Measurements from ENCODE around the gene ANAPC1.

Gene ANAPC1

GRCh38 chr2:111897924-111898702, 14.1 kb upstream of the ANAPC1 start, which contains the start of gene MERTK:
Gene MERTK (plus strand): TSS chr2:111898607. CDS start chr2:111898736, 129 bp downstream.
- peak within 1 kb of the TSS; percentile 52 for H3K4me3 ChIP-seq (ENCODE audit: insufficient read depth, low read length, poor library complexity, severe bottlenecking)
- no peaks in the 10 kb centered on the region for H3K36me3 ChIP-seq (ENCODE audit: low read length)
- H3K9ac ChIP-seq (ENCODE audit: low read length): peak within 1 kb of the TSS; percentile 41; the same call in 1 of the 2 replicates
- no peak for TF ChIP-seq EZH2phosphoT487 (conservative IDR thresholded peaks at IDR 0.05; ENCODE audit: low read length)
- TF ChIP-seq, protein P1, sequence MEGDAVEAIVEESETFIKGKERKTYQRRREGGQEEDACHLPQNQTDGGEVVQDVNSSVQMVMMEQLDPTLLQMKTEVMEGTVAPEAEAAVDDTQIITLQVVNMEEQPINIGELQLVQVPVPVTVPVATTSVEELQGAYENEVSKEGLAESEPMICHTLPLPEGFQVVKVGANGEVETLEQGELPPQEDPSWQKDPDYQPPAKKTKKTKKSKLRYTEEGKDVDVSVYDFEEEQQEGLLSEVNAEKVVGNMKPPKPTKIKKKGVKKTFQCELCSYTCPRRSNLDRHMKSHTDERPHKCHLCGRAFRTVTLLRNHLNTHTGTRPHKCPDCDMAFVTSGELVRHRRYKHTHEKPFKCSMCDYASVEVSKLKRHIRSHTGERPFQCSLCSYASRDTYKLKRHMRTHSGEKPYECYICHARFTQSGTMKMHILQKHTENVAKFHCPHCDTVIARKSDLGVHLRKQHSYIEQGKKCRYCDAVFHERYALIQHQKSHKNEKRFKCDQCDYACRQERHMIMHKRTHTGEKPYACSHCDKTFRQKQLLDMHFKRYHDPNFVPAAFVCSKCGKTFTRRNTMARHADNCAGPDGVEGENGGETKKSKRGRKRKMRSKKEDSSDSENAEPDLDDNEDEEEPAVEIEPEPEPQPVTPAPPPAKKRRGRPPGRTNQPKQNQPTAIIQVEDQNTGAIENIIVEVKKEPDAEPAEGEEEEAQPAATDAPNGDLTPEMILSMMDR (IDR thresholded peaks at IDR 0.05; ENCODE audit: insufficient read depth, low read length, poor library complexity, severe bottlenecking): peak; percentile 22
- no peak within 1 kb of the TSS for H3K27ac ChIP-seq (ENCODE audit: low read depth, low read length)
- H3K79me2 ChIP-seq (ENCODE audit: insufficient read depth, low read length): no peaks in the 10 kb centered on the region
- peak within 1 kb of the TSS; percentile 43 for H2AFZ ChIP-seq (ENCODE audit: low read depth, low read length, severe bottlenecking)
- no peaks in the 10 kb centered on the region; the same call in 1 of the 2 replicates for H3F3A ChIP-seq (ENCODE audit: insufficient read depth)
- no peaks in the 10 kb centered on the region for H4K20me1 ChIP-seq (ENCODE audit: low read depth, low read length)
- no peaks in the 10 kb centered on the region for H3K9me2 ChIP-seq (replicated peaks; ENCODE audit: insufficient read depth, low read length)
- peak within 1 kb of the TSS; percentile 49 for H3K4me2 ChIP-seq (ENCODE audit: low read depth, low read length, poor library complexity, severe bottlenecking)
- no peaks in the 10 kb centered on the region for H3K9me3 ChIP-seq (ENCODE audit: insufficient read depth, low read length)
- no peaks in the 10 kb centered on the region for H3K27me3 ChIP-seq (ENCODE audit: low read length)

- H3K27ac ChIP-seq (ENCODE audit: low read depth, low read length): no peak overlapping the region
- H3K79me2 ChIP-seq (ENCODE audit: insufficient read depth, low read length): no peaks in the 10 kb centered on the region
- no peak for TF ChIP-seq EZH2phosphoT487 (conservative IDR thresholded peaks at IDR 0.05; ENCODE audit: low read length)
- TF ChIP-seq, protein P1 (IDR thresholded peaks at IDR 0.05; ENCODE audit: insufficient read depth, low read length, poor library complexity, severe bottlenecking): no peak
- peak overlapping the region; percentile 27 for H2AFZ ChIP-seq (ENCODE audit: low read depth, low read length, severe bottlenecking)
- no peaks in the 10 kb centered on the region for H3K9me2 ChIP-seq (replicated peaks; ENCODE audit: insufficient read depth, low read length)
- H3K9ac ChIP-seq (ENCODE audit: low read length): peak overlapping the region; percentile 41; the same call in 1 of the 2 replicates
- peak overlapping the region; percentile 52 for H3K4me3 ChIP-seq (ENCODE audit: insufficient read depth, low read length, poor library complexity, severe bottlenecking)
- H3K9me3 ChIP-seq (ENCODE audit: insufficient read depth, low read length): no peaks in the 10 kb centered on the region
- peak overlapping the region; percentile 49 for H3K4me2 ChIP-seq (ENCODE audit: low read depth, low read length, poor library complexity, severe bottlenecking)
- no peaks in the 10 kb centered on the region; the same call in 1 of the 2 replicates for H3F3A ChIP-seq (ENCODE audit: insufficient read depth)
- H3K27me3 ChIP-seq (ENCODE audit: low read length): no peaks in the 10 kb centered on the region
- H3K36me3 ChIP-seq (ENCODE audit: low read length): no peaks in the 10 kb centered on the region
- no peaks in the 10 kb centered on the region for H4K20me1 ChIP-seq (ENCODE audit: low read depth, low read length)
Measured at GRCh38 chr2:111897630-111897923, 13.6 kb upstream of the ANAPC1 start.

DNA sequence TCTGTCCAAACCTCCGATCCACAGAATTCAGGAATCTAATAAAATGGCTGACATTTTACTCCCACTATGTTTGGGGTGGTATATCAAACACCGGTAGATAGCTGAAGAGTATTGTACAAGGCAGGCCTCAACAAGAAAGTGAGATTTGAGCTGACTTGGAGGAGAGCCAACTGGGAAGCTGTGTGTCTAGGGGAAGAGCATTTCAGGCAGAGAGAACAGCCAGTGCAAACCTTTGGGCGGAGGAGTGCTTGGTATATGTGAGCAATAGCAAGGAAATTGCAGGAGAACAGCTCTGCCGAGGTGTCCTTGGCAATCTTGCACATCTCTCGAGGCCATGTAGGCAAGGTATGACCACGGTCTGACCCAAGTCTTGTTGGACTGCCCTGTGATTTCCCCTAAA, 12.6 kb upstream of the ANAPC1 start:
- Histone ChIP-seq H3K4me2 (ENCODE audit: low read depth, low read length, poor library complexity, severe bottlenecking) (no peak overlapping the region), H3K9ac (ENCODE audit: low read length) (no peak overlapping the region), H4K20me1 (ENCODE audit: low read depth, low read length) (no peaks in the 10 kb centered on the region), H2AFZ (ENCODE audit: low read depth, low read length, severe bottlenecking) (no peak overlapping the region), H3K9me2 (replicated peaks; ENCODE audit: insufficient read depth, low read length) (no peaks in the 10 kb centered on the region), H3F3A (ENCODE audit: insufficient read depth) (no peaks in the 10 kb centered on the region; the same call in 1 of the 2 replicates), H3K36me3 (ENCODE audit: low read length) (no peaks in the 10 kb centered on the region), H3K79me2 (ENCODE audit: insufficient read depth, low read length) (no peaks in the 10 kb centered on the region), H3K27me3 (ENCODE audit: low read length) (no peaks in the 10 kb centered on the region), H3K9me3 (ENCODE audit: insufficient read depth, low read length) (no peaks in the 10 kb centered on the region), H3K4me3 (ENCODE audit: insufficient read depth, low read length, poor library complexity, severe bottlenecking) (no peak overlapping the region), H3K27ac (ENCODE audit: low read depth, low read length) (no peak overlapping the region)
- no peak for TF ChIP-seq EZH2phosphoT487 (conservative IDR thresholded peaks at IDR 0.05; ENCODE audit: low read length)
- TF ChIP-seq, protein P1 (IDR thresholded peaks at IDR 0.05; ENCODE audit: insufficient read depth, low read length, poor library complexity, severe bottlenecking): no peak
